T-helper 2 cell treated with Interferon-gamma antibody and Interleukin-4, amounts not matched to agents 5 μg/mL and 100 μg/mL, for 36 hours (primary cell): ENCODE data around the gene CABP4.

ENCODE experiments used
- DNase-seq: peaks from one replicate; pipeline ENCODE4 v3.0.0; 2021; ENCODE audit warnings: low spot score
- H3K27ac Mint-ChIP-seq: one replicate; pipeline ENCODE4 v1.8.0; 2021; ENCODE audit warnings: mild to moderate bottlenecking, mixed read lengths
- H3K27me3 Mint-ChIP-seq: one replicate; pipeline ENCODE4 v1.8.0; 2021; ENCODE audit warnings: low read depth, mixed read lengths
- H3K36me3 Mint-ChIP-seq: one replicate; pipeline ENCODE4 v1.8.0; 2021; ENCODE audit warnings: low read depth, mixed read lengths
- H3K4me1 Mint-ChIP-seq: one replicate; pipeline ENCODE4 v1.8.0; 2021; ENCODE audit warnings: low read depth, mixed read lengths
- H3K4me3 Mint-ChIP-seq: one replicate; pipeline ENCODE4 v1.8.0; 2022; ENCODE audit warnings: mild to moderate bottlenecking, moderate library complexity, mixed read lengths
- H3K9me3 Mint-ChIP-seq: one replicate; pipeline ENCODE4 v1.8.0; 2021; ENCODE audit warnings: mixed read lengths

CABP4 gene

DNA sequence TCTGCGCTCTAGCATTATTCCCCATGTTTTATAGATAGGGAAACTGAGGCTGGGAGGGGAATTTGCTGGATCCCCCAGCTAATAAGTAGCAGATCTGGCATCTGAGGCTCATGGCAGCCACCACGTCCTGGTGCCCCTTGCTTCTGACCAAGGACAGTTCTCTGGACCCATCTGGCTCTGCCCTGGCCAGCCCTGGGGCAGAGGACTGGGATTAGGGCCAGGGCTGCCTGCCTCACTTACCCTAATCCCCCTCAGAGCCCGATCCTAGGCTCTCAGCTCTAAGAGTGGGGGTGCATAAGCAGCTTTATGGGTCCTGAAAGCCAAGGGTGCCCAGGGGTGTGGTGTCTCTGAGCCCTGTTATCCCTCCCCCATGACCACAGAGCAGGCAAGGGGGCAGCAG lies at the start of gene CABP4:
TSS of gene CABP4 (plus strand) at position 301 of the 400 bp plus-strand sequence. CDS start at position 371, 70 bp downstream.
- Mint-ChIP-seq H3K9me3 (no peaks in the 10 kb centered on the region), H3K4me1 (peaks cover 3% of the 10 kb centered on the region), H3K4me3 (no peak within 1 kb of the TSS), H3K36me3 (no peaks in the 10 kb centered on the region), H3K27me3 (no peaks in the 10 kb centered on the region), H3K27ac (no peak within 1 kb of the TSS)
- DNase-seq, result no peak

DNA sequence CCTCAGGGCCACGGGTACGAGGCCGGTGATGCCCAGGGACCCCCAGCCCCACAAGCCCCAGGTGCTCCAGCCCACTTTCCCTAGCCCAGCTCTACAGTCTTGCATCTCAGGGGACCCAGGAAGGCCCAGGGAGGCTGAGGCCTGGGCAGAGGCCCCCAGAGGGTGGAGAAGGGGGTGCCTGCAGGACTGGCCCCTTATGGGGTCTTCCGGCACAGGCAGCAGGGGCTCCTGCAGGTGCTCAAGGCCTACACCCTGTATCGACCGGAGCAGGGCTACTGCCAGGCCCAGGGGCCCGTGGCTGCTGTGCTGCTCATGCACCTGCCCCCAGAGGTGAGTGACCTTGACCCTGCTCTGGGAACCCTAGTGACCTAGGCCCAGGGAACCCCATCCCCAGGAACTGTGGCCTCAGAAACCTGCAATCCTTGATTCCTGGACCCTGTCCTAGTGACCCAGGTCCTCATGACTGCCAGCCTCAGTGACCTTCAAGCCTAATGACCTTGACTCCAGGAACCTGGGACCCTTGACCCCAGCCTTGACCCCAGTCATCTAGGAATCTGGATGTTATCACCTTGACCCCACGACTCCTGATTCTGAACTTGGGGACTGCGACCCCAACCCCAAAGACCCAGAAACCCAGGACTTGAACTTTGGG lies 49.3 kb upstream of the CABP4 start:
- Mint-ChIP-seq H3K27ac (peak overlapping the region; percentile 84), H3K27me3 (no peaks in the 10 kb centered on the region), H3K36me3 (peaks cover 56% of the 10 kb centered on the region), H3K9me3 (no peaks in the 10 kb centered on the region), H3K4me3 (peak overlapping the region; percentile 94), H3K4me1 (peaks cover 45% of the 10 kb centered on the region)
- no peak for DNase-seq

DNA sequence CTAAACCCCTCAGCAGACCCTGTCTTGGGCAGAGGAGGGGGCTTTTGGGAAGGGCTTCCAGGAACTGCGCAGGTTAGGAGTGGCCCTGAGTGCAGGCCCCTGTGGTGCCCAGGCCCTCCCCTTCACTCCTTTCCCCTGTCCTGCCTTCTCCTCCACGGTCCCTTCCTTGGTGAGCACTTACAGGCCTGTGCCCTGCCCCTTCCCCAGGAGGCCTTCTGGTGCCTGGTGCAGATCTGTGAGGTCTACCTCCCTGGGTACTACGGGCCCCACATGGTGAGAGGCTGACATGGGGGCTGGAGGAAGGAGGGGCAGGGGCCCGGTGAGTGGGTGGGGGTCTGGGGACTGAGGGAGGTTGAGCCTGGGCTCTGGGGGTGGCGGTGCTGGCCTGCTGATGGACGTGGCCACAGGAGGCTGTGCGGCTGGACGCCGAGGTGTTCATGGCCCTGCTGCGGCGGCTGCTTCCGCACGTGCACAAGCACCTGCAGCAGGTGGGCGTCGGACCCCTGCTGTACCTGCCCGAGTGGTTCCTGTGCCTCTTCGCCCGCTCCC lies 48.7 kb upstream of the CABP4 start:
- H3K36me3 Mint-ChIP-seq, result peaks cover 59% of the 10 kb centered on the region
- no peaks in the 10 kb centered on the region for H3K9me3 Mint-ChIP-seq
- peak overlapping the region; percentile 82 for H3K27ac Mint-ChIP-seq
- H3K27me3 Mint-ChIP-seq, result no peaks in the 10 kb centered on the region
- H3K4me3 Mint-ChIP-seq, result peak overlapping the region; percentile 94
- H3K4me1 Mint-ChIP-seq, result peaks cover 49% of the 10 kb centered on the region
- DNase-seq, result no peak

GRCh38 chr11:67406969-67407687 lies 48.0 kb upstream of the CABP4 start:
- no peak for DNase-seq
- H3K27ac Mint-ChIP-seq, result peak overlapping the region; percentile 82
- H3K9me3 Mint-ChIP-seq, result no peaks in the 10 kb centered on the region
- H3K36me3 Mint-ChIP-seq, result peaks cover 59% of the 10 kb centered on the region
- peaks cover 49% of the 10 kb centered on the region for H3K4me1 Mint-ChIP-seq
- H3K27me3 Mint-ChIP-seq, result no peaks in the 10 kb centered on the region
- peak overlapping the region; percentile 94 for H3K4me3 Mint-ChIP-seq

GRCh38 chr11:67407688-67408163 lies 47.4 kb upstream of the CABP4 start:
- Mint-ChIP-seq H3K27ac (peak overlapping the region; percentile 82), H3K27me3 (no peaks in the 10 kb centered on the region), H3K9me3 (no peaks in the 10 kb centered on the region), H3K4me3 (peak overlapping the region; percentile 94), H3K36me3 (peaks cover 64% of the 10 kb centered on the region), H3K4me1 (peaks cover 50% of the 10 kb centered on the region)
- DNase-seq, result no peak

GRCh38 chr11:67408437-67409200 lies 46.5 kb upstream of the CABP4 start:
- no peaks in the 10 kb centered on the region for H3K9me3 Mint-ChIP-seq
- H3K27me3 Mint-ChIP-seq, result peaks cover 4% of the 10 kb centered on the region
- peak; percentile 25 for DNase-seq
- peaks cover 61% of the 10 kb centered on the region for H3K36me3 Mint-ChIP-seq
- peaks cover 56% of the 10 kb centered on the region for H3K4me1 Mint-ChIP-seq
- peak overlapping the region; percentile 94 for H3K4me3 Mint-ChIP-seq
- peak overlapping the region; percentile 82 for H3K27ac Mint-ChIP-seq

GRCh38 chr11:67409261-67409666 lies 45.9 kb upstream of the CABP4 start:
- H3K27me3 Mint-ChIP-seq, result peaks cover 4% of the 10 kb centered on the region
- peak overlapping the region; percentile 82 for H3K27ac Mint-ChIP-seq
- H3K4me3 Mint-ChIP-seq, result peak overlapping the region; percentile 94
- DNase-seq, result peak; percentile 67
- H3K9me3 Mint-ChIP-seq, result no peaks in the 10 kb centered on the region
- peaks cover 56% of the 10 kb centered on the region for H3K4me1 Mint-ChIP-seq
- H3K36me3 Mint-ChIP-seq, result peaks cover 59% of the 10 kb centered on the region

DNA sequence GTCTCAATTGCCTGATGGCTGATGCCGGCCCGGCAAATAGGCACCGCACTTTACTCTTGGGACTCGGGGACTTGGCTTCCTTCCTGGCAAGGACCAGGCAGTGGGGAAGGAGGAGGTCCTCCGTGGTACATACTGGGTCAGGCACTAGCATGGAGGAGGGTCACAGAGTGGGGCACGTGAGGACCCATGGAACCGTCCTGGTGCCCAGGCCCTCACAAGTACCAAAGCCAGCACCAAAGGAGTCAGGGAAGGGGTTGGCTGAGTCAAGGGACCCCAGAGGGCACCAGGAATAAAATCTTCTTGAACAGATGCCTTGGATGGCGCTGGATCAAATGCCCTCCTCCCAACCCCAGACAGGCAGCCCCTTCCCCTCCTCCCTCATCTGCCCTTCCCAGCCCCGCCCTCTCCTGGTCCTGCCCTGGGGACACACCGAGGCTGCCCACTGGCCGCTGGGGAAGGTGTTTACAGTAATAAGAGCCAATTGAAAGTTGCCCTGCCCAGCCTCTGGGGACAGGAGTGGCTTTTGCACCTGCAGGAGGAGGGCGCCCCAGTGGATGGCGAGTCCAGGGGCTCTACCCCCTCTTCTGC lies 45.3 kb upstream of the CABP4 start:
- Mint-ChIP-seq H3K27ac (peak overlapping the region; percentile 82), H3K9me3 (no peaks in the 10 kb centered on the region)

GRCh38 chr11:67410369-67410831 lies 44.8 kb upstream of the CABP4 start:
- DNase-seq, result no peak
- peaks cover 48% of the 10 kb centered on the region for H3K36me3 Mint-ChIP-seq
- H3K4me3 Mint-ChIP-seq, result peak overlapping the region; percentile 94
- peak overlapping the region; percentile 82 for H3K27ac Mint-ChIP-seq
- no peaks in the 10 kb centered on the region for H3K9me3 Mint-ChIP-seq
- peaks cover 4% of the 10 kb centered on the region for H3K27me3 Mint-ChIP-seq
- H3K4me1 Mint-ChIP-seq, result peaks cover 53% of the 10 kb centered on the region

More for the DNA sequence above, 45.3 kb upstream of the CABP4 start:
- peak overlapping the region; percentile 94 for H3K4me3 Mint-ChIP-seq
- no peak for DNase-seq
- H3K27me3 Mint-ChIP-seq, result peaks cover 4% of the 10 kb centered on the region
- H3K36me3 Mint-ChIP-seq, result peaks cover 53% of the 10 kb centered on the region
- H3K4me1 Mint-ChIP-seq, result peaks cover 56% of the 10 kb centered on the region

DNA sequence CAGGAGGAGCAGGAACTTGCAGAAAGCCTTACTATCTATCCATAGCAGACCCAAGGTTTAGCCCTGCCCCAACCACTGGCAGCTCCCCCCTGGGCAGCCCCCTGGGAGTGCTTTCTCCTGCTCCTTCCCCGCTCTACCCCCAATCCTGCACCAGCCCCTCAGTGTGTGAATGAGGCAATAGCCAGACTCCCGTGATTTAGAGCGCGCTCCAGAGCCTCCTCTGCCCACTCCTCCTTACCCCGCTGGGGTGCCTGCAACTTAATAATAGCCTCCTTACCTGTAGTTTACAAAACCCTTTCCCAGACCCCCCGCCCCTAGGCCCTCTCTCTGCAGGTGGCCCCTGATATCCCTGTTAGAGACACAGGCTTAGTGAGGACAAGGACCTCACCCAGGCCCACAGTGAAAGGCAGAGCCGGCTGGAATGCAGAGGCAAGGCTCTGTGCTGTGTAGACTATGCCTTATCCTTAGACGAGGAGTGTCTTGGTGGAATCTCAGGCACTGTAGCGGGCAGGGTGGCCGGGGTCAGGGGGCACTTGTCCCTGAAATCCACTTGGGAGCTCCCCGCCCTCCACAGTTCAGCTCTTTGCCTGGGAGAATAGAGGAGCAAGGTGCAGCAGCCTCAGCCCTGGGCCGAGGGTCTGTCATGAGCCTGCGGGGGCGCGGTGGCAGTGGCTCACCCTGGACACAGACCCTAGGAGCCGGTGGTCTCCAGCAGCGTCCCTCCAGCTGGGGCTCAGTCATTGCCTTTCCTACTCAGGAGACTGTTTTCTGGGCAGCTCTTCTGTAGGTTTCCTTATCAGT lies 44.0 kb upstream of the CABP4 start:
- peaks cover 50% of the 10 kb centered on the region for H3K4me1 Mint-ChIP-seq
- H3K9me3 Mint-ChIP-seq, result no peaks in the 10 kb centered on the region
- no peak for DNase-seq
- H3K36me3 Mint-ChIP-seq, result peaks cover 41% of the 10 kb centered on the region
- H3K27me3 Mint-ChIP-seq, result peaks cover 7% of the 10 kb centered on the region
- peak overlapping the region; percentile 60 for H3K27ac Mint-ChIP-seq
- H3K4me3 Mint-ChIP-seq, result peak overlapping the region; percentile 46

- H3K4me1 Mint-ChIP-seq, result peaks cover 53% of the 10 kb centered on the region
- peaks cover 37% of the 10 kb centered on the region for H3K36me3 Mint-ChIP-seq
- no peaks in the 10 kb centered on the region for H3K9me3 Mint-ChIP-seq
- DNase-seq, result no peak
- no peak overlapping the region for H3K4me3 Mint-ChIP-seq
- peaks cover 13% of the 10 kb centered on the region for H3K27me3 Mint-ChIP-seq
- H3K27ac Mint-ChIP-seq, result peak overlapping the region; percentile 26
Observed at GRCh38 chr11:67411785-67412152, 43.4 kb upstream of the CABP4 start.

- peaks cover 52% of the 10 kb centered on the region for H3K4me1 Mint-ChIP-seq
- DNase-seq, result no peak
- no peaks in the 10 kb centered on the region for H3K9me3 Mint-ChIP-seq
- H3K27me3 Mint-ChIP-seq, result peaks cover 13% of the 10 kb centered on the region
- H3K27ac Mint-ChIP-seq, result no peak overlapping the region
- H3K4me3 Mint-ChIP-seq, result no peak overlapping the region
- H3K36me3 Mint-ChIP-seq, result peaks cover 29% of the 10 kb centered on the region
Observed at GRCh38 chr11:67412495-67413179, 42.5 kb upstream of the CABP4 start.
